HEK293 (cell line): ENCODE measurements around the gene ZNF197.
"Not testable (repeated sequence)": the region's sequence is repeated elsewhere in the genome, so short reads cannot be mapped to it uniquely, and the experiment has no call there.

ENCODE experiments used
- CTCF ChIA-PET: fragments of 350-600 bp; formaldehyde crosslinking; extraction: SDS; loops from one replicate; lab custom pipeline; 2021; ENCODE audit warnings: antibody characterized with exemption; lab: Yijun Ruan, JAX
- POLR2A ChIA-PET: fragments of 300-600 bp; formaldehyde crosslinking; extraction: SDS; loops from one replicate; lab custom pipeline; 2020; ENCODE audit warnings: antibody characterized with exemption, inconsistent platforms; lab: Yijun Ruan, JAX
- H3K27ac ChIP-seq: fragments of 200-500 bp; sonication (Bioruptor generic); 2 replicates; pipeline ENCODE4 v1.5.1; 2014; ENCODE audit warnings: low read depth, low read length, control low read depth, inconsistent platforms; ENCODE audit errors: extremely low read depth
- H3K36me3 ChIP-seq, 2 experiments: fragments of 200-500 bp in 1 of 2; sonication (Bioruptor generic) in 1 of 2; 1 replicate in 1 of 2; 2 replicates in 1 of 2; pipeline ENCODE4 v1.5.1; 2014 to 2017; ENCODE audit warnings: inconsistent platforms in 2 of 2, low read length in 2 of 2; ENCODE audit not compliant: control insufficient read depth in 2 of 2, insufficient read depth in 1 of 2
- H3K4me1 ChIP-seq: fragments of 200-500 bp; sonication (Bioruptor generic); 2 replicates; pipeline ENCODE4 v1.5.1; 2014; ENCODE audit warnings: mild to moderate bottlenecking, low read length, inconsistent platforms; ENCODE audit not compliant: control insufficient read depth, insufficient read depth
- H3K4me3 ChIP-seq: 2 replicates; pipeline ENCODE4 v1.5.1; 2011; ENCODE audit warnings: low read depth, mild to moderate bottlenecking, control low read depth, low read length, moderate library complexity
- H3K9me3 ChIP-seq: fragments of 200-500 bp; sonication (Bioruptor generic); 2 replicates; pipeline ENCODE4 v1.5.1; 2014; ENCODE audit warnings: low read depth, low read length, inconsistent platforms; ENCODE audit not compliant: control insufficient read depth, insufficient read depth
- GLI4 ChIP-seq: fragments of 450-650 bp; formaldehyde crosslinking; IDR thresholded peaks from 2 replicates; pipeline ENCODE4 v1.5.1; 2016; ENCODE audit warnings: missing biosample characterization, missing genetic modification characterization
- GLIS1 ChIP-seq: fragments of 450-650 bp; formaldehyde crosslinking; IDR thresholded peaks from 2 replicates; pipeline ENCODE4 v1.5.1; 2016; ENCODE audit warnings: missing biosample characterization, missing genetic modification characterization
- SP7 ChIP-seq: fragments of 450-650 bp; formaldehyde crosslinking; IDR thresholded peaks from 2 replicates; pipeline ENCODE4 v1.5.1; 2016; ENCODE audit warnings: missing biosample characterization, missing genetic modification characterization
- ZNF10 ChIP-seq: fragments of 450-650 bp; formaldehyde crosslinking; IDR thresholded peaks from 2 replicates; pipeline ENCODE4 v1.5.1; 2017; ENCODE audit warnings: missing biosample characterization, missing genetic modification characterization
- ZNF121 ChIP-seq: fragments of 450-650 bp; formaldehyde crosslinking; IDR thresholded peaks from 2 replicates; pipeline ENCODE4 v1.5.1; 2016; ENCODE audit warnings: missing biosample characterization, missing genetic modification characterization
- ZNF132 ChIP-seq: fragments of 450-650 bp; formaldehyde crosslinking; IDR thresholded peaks from 2 replicates; pipeline ENCODE4 v1.5.1; 2017; ENCODE audit warnings: missing biosample characterization, missing genetic modification characterization, borderline replicate concordance
- ZNF157 ChIP-seq: fragments of 450-650 bp; formaldehyde crosslinking; IDR thresholded peaks from 2 replicates; pipeline ENCODE4 v1.5.1; 2016; ENCODE audit warnings: missing biosample characterization, missing genetic modification characterization
- ZNF16 ChIP-seq: fragments of 450-650 bp; formaldehyde crosslinking; IDR thresholded peaks from 2 replicates; pipeline ENCODE4 v1.5.1; 2016; ENCODE audit warnings: low read depth, missing biosample characterization, missing genetic modification characterization
- ZNF248 ChIP-seq: fragments of 450-650 bp; formaldehyde crosslinking; IDR thresholded peaks from 2 replicates; pipeline ENCODE4 v1.5.1; 2017; ENCODE audit warnings: missing biosample characterization, missing genetic modification characterization
- ZNF266 ChIP-seq: fragments of 450-650 bp; formaldehyde crosslinking; IDR thresholded peaks from 2 replicates; pipeline ENCODE4 v1.5.1; 2016; ENCODE audit warnings: missing biosample characterization, missing genetic modification characterization, low read depth
- ZNF324 ChIP-seq: fragments of 450-650 bp; formaldehyde crosslinking; IDR thresholded peaks from 2 replicates; pipeline ENCODE4 v1.5.1; 2016; ENCODE audit warnings: missing biosample characterization, missing genetic modification characterization
- ZNF549 ChIP-seq: fragments of 450-650 bp; IDR thresholded peaks from 2 replicates; pipeline ENCODE4 v1.5.1; 2018; ENCODE audit warnings: missing biosample characterization, missing genetic modification characterization, mild to moderate bottlenecking, inconsistent platforms, moderate library complexity
- ZNF707 ChIP-seq: fragments of 450-650 bp; formaldehyde crosslinking; IDR thresholded peaks from 2 replicates; pipeline ENCODE4 v1.5.1; 2016; ENCODE audit warnings: missing biosample characterization, missing genetic modification characterization
- ZNF837 ChIP-seq: fragments of 450-650 bp; formaldehyde crosslinking; IDR thresholded peaks from 2 replicates; pipeline ENCODE4 v1.5.1; 2016; ENCODE audit warnings: missing biosample characterization, missing genetic modification characterization
- TF ChIP-seq, protein P1 (sequence below): fragments of 450-650 bp; formaldehyde crosslinking; IDR thresholded peaks from 2 replicates; pipeline ENCODE4 v1.5.1; 2016; ENCODE audit warnings: missing biosample characterization, missing genetic modification characterization
- TF ChIP-seq, protein P2 (sequence below): fragments of 450-650 bp; formaldehyde crosslinking; IDR thresholded peaks from 2 replicates; pipeline ENCODE4 v1.5.1; 2016; ENCODE audit warnings: missing biosample characterization, missing genetic modification characterization, borderline replicate concordance
- TF ChIP-seq, protein P3 (sequence below): fragments of 450-650 bp; formaldehyde crosslinking; IDR thresholded peaks from 2 replicates; pipeline ENCODE4 v1.5.1; 2016; ENCODE audit warnings: missing biosample characterization, missing genetic modification characterization
- TF ChIP-seq, protein P4 (sequence below): fragments of 450-650 bp; formaldehyde crosslinking; IDR thresholded peaks from 2 replicates; pipeline ENCODE4 v1.5.1; 2016; ENCODE audit warnings: missing biosample characterization, missing genetic modification characterization

The ZNF197 gene

DNA sequence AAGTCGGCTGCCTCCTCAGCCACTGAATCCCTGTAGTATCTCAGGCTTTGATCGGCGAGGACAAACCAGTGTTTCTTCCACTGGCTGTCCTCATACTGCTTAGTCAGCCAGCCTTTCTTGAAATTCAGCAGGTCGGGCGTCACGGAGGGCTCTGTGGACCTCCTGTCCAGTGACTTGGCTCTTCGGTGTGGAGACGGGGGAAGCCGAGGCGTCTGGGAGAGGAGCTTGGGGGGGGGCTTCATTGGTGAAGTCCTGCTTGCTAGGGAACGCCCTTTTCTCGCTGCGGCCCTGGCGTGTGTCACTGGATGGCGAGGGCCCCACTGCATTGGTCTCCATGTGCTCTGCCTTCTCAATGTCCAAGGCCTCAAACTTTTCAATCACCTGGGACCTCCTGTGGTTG, 45.1 kb upstream of the ZNF197 start:
- H3K36me3 ChIP-seq, CTCF ChIA-PET, POLR2A ChIA-PET, H3K27ac ChIP-seq, H3K9me3 ChIP-seq, H3K4me3 ChIP-seq, H3K4me1 ChIP-seq: not testable (repeated sequence)

DNA sequence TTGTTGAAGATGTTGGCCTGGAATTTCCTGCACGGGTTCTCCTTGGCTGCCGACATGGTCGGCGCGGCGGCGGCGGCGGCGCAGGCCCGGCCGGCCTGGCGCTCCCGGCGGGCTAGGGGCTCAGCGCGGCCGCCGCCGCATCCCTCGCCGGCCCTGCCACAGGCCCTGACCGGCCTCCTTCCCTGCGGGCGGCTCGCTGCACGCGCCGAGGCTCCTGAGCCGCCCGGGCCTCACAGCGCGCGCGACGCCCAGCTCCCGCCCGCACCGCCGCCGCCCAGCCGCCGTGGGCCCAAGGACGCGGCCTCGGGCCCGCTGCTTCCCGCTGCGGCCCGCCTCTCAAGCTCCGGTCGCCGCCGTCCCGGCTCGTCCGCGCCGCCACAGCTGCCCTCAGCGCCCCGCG, 43.9 kb upstream of the ZNF197 start:
- H3K4me1 ChIP-seq, CTCF ChIA-PET, H3K27ac ChIP-seq, H3K4me3 ChIP-seq, POLR2A ChIA-PET, H3K9me3 ChIP-seq, H3K36me3 ChIP-seq: not testable (repeated sequence)

DNA sequence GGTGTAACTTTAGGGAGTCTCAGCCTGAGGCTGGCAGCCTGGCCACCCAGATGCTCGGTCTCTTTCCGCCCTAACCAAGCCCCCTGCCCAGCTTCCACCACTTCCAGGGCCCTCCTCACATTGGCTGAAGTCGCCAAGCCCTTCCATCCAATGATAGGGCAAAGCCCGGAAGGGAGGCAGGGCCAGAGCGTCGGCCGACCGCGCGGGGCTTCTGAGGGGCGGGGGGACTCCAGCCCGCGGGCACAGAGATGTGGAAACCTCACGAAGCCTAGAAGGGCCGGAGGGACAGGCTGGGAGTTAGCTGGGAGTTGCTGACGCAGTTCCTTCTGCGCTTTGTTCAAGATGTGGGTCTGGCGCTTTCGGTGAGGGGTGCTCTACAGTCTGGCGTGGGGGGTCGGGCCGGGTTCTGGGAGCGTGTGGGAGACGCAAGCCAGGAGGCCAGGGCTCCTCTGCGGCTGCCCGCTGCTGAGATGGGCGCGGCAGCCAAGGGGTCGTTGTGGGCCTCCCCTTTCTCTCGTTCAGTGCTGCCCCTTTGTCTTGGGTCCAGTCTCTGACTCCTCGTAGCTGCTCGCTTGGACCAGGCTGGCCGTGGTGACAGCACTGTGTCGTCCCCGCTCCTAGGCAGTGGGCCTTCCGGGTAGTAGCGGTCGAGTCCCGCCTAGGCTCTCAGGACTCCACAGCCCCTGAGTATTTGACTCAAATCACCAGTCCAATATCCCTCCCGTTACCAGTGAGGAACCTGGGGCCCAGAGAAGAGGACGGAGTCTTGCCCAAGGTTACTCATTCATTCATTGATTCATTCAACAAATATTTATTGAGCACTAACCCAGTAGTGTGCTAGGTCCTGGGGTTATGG, 40.0 kb upstream of the ZNF197 start, which contains the start of gene ZNF660:
Gene ZNF660, plus strand, starts transcription at position 319 of the 856 bp plus-strand sequence. CDS start 9,230 bp downstream, outside the sequence.
- Histone ChIP-seq H3K4me3 (peak within 1 kb of the TSS; percentile 41), H3K9me3 (no peaks in the 10 kb centered on the region), H3K36me3 (no peaks in the 10 kb centered on the region), H3K27ac (no peak within 1 kb of the TSS), H3K4me1 (no peaks in the 10 kb centered on the region)
- POLR2A ChIA-PET: no interaction called here
- CTCF ChIA-PET: no interaction called here
- TF ChIP-seq GLI4 (tag by site-specific recombination) (no peak), ZNF132 (tag by site-specific recombination) (no peak), GLIS1 (no peak), ZNF707 (tag by site-specific recombination) (no peak), ZNF157 (tag by site-specific recombination) (no peak), ZNF10 (tag by site-specific recombination) (no peak), SP7 (tag by site-specific recombination) (no peak), ZNF837 (tag by site-specific recombination) (no peak), ZNF121 (tag by site-specific recombination) (no peak), ZNF266 (tag by site-specific recombination) (no peak), ZNF16 (tag by site-specific recombination) (no peak), ZNF248 (tag by site-specific recombination) (no peak), ZNF549 (no peak), ZNF324 (tag by site-specific recombination) (no peak)
- TF ChIP-seq, protein P1, sequence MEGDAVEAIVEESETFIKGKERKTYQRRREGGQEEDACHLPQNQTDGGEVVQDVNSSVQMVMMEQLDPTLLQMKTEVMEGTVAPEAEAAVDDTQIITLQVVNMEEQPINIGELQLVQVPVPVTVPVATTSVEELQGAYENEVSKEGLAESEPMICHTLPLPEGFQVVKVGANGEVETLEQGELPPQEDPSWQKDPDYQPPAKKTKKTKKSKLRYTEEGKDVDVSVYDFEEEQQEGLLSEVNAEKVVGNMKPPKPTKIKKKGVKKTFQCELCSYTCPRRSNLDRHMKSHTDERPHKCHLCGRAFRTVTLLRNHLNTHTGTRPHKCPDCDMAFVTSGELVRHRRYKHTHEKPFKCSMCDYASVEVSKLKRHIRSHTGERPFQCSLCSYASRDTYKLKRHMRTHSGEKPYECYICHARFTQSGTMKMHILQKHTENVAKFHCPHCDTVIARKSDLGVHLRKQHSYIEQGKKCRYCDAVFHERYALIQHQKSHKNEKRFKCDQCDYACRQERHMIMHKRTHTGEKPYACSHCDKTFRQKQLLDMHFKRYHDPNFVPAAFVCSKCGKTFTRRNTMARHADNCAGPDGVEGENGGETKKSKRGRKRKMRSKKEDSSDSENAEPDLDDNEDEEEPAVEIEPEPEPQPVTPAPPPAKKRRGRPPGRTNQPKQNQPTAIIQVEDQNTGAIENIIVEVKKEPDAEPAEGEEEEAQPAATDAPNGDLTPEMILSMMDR (tag by site-specific recombination): no peak
- TF ChIP-seq, protein P2, sequence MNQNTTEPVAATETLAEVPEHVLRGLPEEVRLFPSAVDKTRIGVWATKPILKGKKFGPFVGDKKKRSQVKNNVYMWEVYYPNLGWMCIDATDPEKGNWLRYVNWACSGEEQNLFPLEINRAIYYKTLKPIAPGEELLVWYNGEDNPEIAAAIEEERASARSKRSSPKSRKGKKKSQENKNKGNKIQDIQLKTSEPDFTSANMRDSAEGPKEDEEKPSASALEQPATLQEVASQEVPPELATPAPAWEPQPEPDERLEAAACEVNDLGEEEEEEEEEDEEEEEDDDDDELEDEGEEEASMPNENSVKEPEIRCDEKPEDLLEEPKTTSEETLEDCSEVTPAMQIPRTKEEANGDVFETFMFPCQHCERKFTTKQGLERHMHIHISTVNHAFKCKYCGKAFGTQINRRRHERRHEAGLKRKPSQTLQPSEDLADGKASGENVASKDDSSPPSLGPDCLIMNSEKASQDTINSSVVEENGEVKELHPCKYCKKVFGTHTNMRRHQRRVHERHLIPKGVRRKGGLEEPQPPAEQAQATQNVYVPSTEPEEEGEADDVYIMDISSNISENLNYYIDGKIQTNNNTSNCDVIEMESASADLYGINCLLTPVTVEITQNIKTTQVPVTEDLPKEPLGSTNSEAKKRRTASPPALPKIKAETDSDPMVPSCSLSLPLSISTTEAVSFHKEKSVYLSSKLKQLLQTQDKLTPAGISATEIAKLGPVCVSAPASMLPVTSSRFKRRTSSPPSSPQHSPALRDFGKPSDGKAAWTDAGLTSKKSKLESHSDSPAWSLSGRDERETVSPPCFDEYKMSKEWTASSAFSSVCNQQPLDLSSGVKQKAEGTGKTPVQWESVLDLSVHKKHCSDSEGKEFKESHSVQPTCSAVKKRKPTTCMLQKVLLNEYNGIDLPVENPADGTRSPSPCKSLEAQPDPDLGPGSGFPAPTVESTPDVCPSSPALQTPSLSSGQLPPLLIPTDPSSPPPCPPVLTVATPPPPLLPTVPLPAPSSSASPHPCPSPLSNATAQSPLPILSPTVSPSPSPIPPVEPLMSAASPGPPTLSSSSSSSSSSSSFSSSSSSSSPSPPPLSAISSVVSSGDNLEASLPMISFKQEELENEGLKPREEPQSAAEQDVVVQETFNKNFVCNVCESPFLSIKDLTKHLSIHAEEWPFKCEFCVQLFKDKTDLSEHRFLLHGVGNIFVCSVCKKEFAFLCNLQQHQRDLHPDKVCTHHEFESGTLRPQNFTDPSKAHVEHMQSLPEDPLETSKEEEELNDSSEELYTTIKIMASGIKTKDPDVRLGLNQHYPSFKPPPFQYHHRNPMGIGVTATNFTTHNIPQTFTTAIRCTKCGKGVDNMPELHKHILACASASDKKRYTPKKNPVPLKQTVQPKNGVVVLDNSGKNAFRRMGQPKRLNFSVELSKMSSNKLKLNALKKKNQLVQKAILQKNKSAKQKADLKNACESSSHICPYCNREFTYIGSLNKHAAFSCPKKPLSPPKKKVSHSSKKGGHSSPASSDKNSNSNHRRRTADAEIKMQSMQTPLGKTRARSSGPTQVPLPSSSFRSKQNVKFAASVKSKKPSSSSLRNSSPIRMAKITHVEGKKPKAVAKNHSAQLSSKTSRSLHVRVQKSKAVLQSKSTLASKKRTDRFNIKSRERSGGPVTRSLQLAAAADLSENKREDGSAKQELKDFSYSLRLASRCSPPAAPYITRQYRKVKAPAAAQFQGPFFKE (tag by site-specific recombination): no peak
- TF ChIP-seq, protein P3, sequence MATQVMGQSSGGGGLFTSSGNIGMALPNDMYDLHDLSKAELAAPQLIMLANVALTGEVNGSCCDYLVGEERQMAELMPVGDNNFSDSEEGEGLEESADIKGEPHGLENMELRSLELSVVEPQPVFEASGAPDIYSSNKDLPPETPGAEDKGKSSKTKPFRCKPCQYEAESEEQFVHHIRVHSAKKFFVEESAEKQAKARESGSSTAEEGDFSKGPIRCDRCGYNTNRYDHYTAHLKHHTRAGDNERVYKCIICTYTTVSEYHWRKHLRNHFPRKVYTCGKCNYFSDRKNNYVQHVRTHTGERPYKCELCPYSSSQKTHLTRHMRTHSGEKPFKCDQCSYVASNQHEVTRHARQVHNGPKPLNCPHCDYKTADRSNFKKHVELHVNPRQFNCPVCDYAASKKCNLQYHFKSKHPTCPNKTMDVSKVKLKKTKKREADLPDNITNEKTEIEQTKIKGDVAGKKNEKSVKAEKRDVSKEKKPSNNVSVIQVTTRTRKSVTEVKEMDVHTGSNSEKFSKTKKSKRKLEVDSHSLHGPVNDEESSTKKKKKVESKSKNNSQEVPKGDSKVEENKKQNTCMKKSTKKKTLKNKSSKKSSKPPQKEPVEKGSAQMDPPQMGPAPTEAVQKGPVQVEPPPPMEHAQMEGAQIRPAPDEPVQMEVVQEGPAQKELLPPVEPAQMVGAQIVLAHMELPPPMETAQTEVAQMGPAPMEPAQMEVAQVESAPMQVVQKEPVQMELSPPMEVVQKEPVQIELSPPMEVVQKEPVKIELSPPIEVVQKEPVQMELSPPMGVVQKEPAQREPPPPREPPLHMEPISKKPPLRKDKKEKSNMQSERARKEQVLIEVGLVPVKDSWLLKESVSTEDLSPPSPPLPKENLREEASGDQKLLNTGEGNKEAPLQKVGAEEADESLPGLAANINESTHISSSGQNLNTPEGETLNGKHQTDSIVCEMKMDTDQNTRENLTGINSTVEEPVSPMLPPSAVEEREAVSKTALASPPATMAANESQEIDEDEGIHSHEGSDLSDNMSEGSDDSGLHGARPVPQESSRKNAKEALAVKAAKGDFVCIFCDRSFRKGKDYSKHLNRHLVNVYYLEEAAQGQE (tag by site-specific recombination): no peak
- TF ChIP-seq, protein P4, sequence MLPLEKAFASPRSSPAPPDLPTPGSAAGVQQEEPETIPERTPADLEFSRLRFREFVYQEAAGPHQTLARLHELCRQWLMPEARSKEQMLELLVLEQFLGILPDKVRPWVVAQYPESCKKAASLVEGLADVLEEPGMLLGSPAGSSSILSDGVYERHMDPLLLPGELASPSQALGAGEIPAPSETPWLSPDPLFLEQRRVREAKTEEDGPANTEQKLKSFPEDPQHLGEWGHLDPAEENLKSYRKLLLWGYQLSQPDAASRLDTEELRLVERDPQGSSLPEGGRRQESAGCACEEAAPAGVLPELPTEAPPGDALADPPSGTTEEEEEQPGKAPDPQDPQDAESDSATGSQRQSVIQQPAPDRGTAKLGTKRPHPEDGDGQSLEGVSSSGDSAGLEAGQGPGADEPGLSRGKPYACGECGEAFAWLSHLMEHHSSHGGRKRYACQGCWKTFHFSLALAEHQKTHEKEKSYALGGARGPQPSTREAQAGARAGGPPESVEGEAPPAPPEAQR (tag by site-specific recombination): no peak
